ENCODE results near the gene SLC22A23. TPM values are rescaled to one million over a fixed set of nuclear protein-coding genes. Genes with fewer than 3 reads are reported as not detected.

Gene SLC22A23
- total RNA-seq, 4 donors from 2014 or later, result 6.2 to 10.8 (median 7.8) TPM

GRCh38 chr6:3423439-3424184, 33.2 kb downstream of the SLC22A23 start:
- WGBS, 2 donors (ENCODE audit: low coverage in 1 of 2), result 58 to 70% methylated on average over 3 to 6 of the region's 6 CpGs
- H3K4me1 ChIP-seq, result peaks cover 0 to 25% (median 0%) of the 10 kb centered on the region in 3 donors
- no peak for ATAC-seq
- TF ChIP-seq POLR2A (IDR thresholded peaks at IDR 0.05) (no peak), POLR2AphosphoS5 (IDR thresholded peaks at IDR 0.05) (no peak), EP300 (IDR thresholded peaks at IDR 0.05) (no peak), CTCF (IDR thresholded peaks at IDR 0.05) (no peak)
- no peaks in the 10 kb centered on the region for H3K9me3 ChIP-seq
- no peak overlapping the region for H3K4me3 ChIP-seq
- H3K27me3 ChIP-seq, result no peaks in the 10 kb centered on the region
- H3K36me3 ChIP-seq, result no peaks in the 10 kb centered on the region
- no peak overlapping the region for H3K27ac ChIP-seq

GRCh38 chr6:3422435-3423070, 34.3 kb downstream of the SLC22A23 start:
- no peaks in the 10 kb centered on the region for H3K9me3 ChIP-seq
- no peaks in the 10 kb centered on the region for H3K27me3 ChIP-seq
- no peaks in the 10 kb centered on the region for H3K36me3 ChIP-seq
- peaks cover 0 to 19% (median 0%) of the 10 kb centered on the region in 3 donors for H3K4me1 ChIP-seq
- no peak overlapping the region for H3K4me3 ChIP-seq
- 88 to 90% methylated on average over 4 to 6 of the region's 6 CpGs for WGBS, 2 donors (ENCODE audit: low coverage in 1 of 2)
- no peak overlapping the region for H3K27ac ChIP-seq
- TF ChIP-seq POLR2AphosphoS5 (IDR thresholded peaks at IDR 0.05) (no peak), CTCF (IDR thresholded peaks at IDR 0.05) (no peak)
- no peak for ATAC-seq

GRCh38 chr6:3421791-3422434, 34.9 kb downstream of the SLC22A23 start:
- WGBS, 2 donors (ENCODE audit: low coverage in 1 of 2), result 58 to 72% methylated on average over 13 of the region's 13 CpGs
- Histone ChIP-seq H3K4me1 (peaks cover 0 to 13% (median 0%) of the 10 kb centered on the region in 3 donors), H3K4me3 (no peak overlapping the region), H3K27ac (no peak overlapping the region), H3K36me3 (no peaks in the 10 kb centered on the region), H3K27me3 (no peaks in the 10 kb centered on the region), H3K9me3 (no peaks in the 10 kb centered on the region)
- ATAC-seq, result no peak
- TF ChIP-seq CTCF (IDR thresholded peaks at IDR 0.05) (no peak), POLR2AphosphoS5 (IDR thresholded peaks at IDR 0.05) (no peak), POLR2A (IDR thresholded peaks at IDR 0.05) (no peak), EP300 (IDR thresholded peaks at IDR 0.05) (no peak)

GRCh38 chr6:3421143-3421542, 35.7 kb downstream of the SLC22A23 start:
- Histone ChIP-seq H3K27me3 (no peaks in the 10 kb centered on the region), H3K4me1 (peaks cover 0 to 8% (median 0%) of the 10 kb centered on the region in 3 donors), H3K36me3 (no peaks in the 10 kb centered on the region), H3K4me3 (no peak overlapping the region), H3K9me3 (no peaks in the 10 kb centered on the region), H3K27ac (no peak overlapping the region)
- no peak for ATAC-seq
- TF ChIP-seq POLR2AphosphoS5 (IDR thresholded peaks at IDR 0.05) (no peak), EP300 (IDR thresholded peaks at IDR 0.05) (no peak), POLR2A (IDR thresholded peaks at IDR 0.05) (no peak), CTCF (IDR thresholded peaks at IDR 0.05) (no peak)
- WGBS, 2 donors (ENCODE audit: low coverage in 1 of 2), result 76 to 100% methylated on average over 2 to 3 of the region's 3 CpGs

All from gastroesophageal sphincter (tissue), 4 donors.